Endothelial cell of umbilical vein (primary cell): ENCODE data around the gene MLLT6. TPM values are rescaled to one million over a fixed set of nuclear protein-coding genes. Genes with fewer than 3 reads are reported as not detected.

Source experiments
- BruUV-seq: library from RNA; stranded (reverse); fragments of 400-500 nt; replicated peaks from 2 replicates; lab custom pipeline; 2021; lab: Mats Ljungman, UMichigan
- CTCF ChIA-PET: fragments of 300-600, 350-600 bp; sonication (Branson Sonifier 250); formaldehyde crosslinking; loops from one replicate; lab custom pipeline; 2021; ENCODE audit warnings: antibody characterized with exemption, inconsistent platforms; lab: Charles Lee
- POLR2A ChIA-PET: fragments of 300-600, 350-600 bp; sonication (Branson Sonifier 250); formaldehyde crosslinking; loops from one replicate; lab custom pipeline; 2021; ENCODE audit warnings: antibody characterized with exemption, inconsistent platforms; lab: Charles Lee
- DNase-seq: peaks from one replicate; pipeline ENCODE4 v3.0.0-alpha.2; 2011; ENCODE audit warnings: low read depth, low spot score
- FAIRE-seq: peaks from 2 replicates; lab custom pipeline; 2011; peaks lifted over from hg19 to GRCh38; lab: Jason Lieb, UNC
- H2AFZ ChIP-seq: 2 replicates; pipeline ENCODE4 v1.6.0; 2012; ENCODE audit warnings: low read depth, low read length, control low read depth, inconsistent platforms
- H3K27ac ChIP-seq: 2 replicates; pipeline ENCODE4 v1.5.1; 2011; ENCODE audit warnings: low read depth, mild to moderate bottlenecking, control low read depth, low read length, moderate library complexity; ENCODE audit not compliant: insufficient read depth
- H3K27me3 ChIP-seq, 2 experiments: 2 replicates each; pipeline versions ENCODE4 v1.6.0 to v1.6.1; 2011; ENCODE audit warnings: low read length in 2 of 2, mixed read lengths in 1 of 2; ENCODE audit not compliant: control insufficient read depth in 2 of 2, insufficient read depth in 2 of 2
- H3K36me3 ChIP-seq, 2 experiments: 2 replicates in 1 of 2; 3 replicates in 1 of 2; pipeline ENCODE4 v1.5.1; 2011; ENCODE audit warnings: low read length in 2 of 2, mild to moderate bottlenecking in 1 of 2, moderate library complexity in 1 of 2; ENCODE audit not compliant: control insufficient read depth in 2 of 2, insufficient read depth in 2 of 2; ENCODE audit errors: extremely low read depth in 1 of 2
- H3K4me1 ChIP-seq: 3 replicates; pipeline ENCODE4 v1.5.1; 2011; ENCODE audit warnings: mild to moderate bottlenecking, low read length; ENCODE audit not compliant: control insufficient read depth, insufficient read depth; ENCODE audit errors: extremely low read depth
- H3K4me2 ChIP-seq: 2 replicates; pipeline ENCODE4 v1.6.1; 2011; ENCODE audit warnings: low read length, control low read depth, mixed read lengths; ENCODE audit not compliant: insufficient read depth
- H3K4me3 ChIP-seq, 3 experiments: fragments of 200-600 bp in 1 of 3; sonication (generic), shearing (Covaris generic) in 1 of 3; replicated peaks in 1 of 3; 2 replicates each; pipeline ENCODE4 v1.5.1; 2011 to 2016; ENCODE audit warnings: control low read depth in 3 of 3, low read length in 3 of 3, mild to moderate bottlenecking in 2 of 3, inconsistent platforms in 1 of 3, low read depth in 1 of 3, moderate library complexity in 1 of 3; ENCODE audit not compliant: insufficient read depth in 1 of 3
- H3K79me2 ChIP-seq: 2 replicates; pipeline ENCODE4 v1.6.0; 2012; ENCODE audit warnings: low read length, inconsistent platforms; ENCODE audit not compliant: control insufficient read depth, insufficient read depth
- H3K9ac ChIP-seq: replicated peaks from 2 replicates; pipeline ENCODE3; 2011; ENCODE audit warnings: low read length, control low read depth; ENCODE audit not compliant: insufficient read depth; ENCODE audit errors: extremely low read depth
- H3K9me1 ChIP-seq: replicated peaks from 3 replicates; pipeline ENCODE4 v1.6.0; 2011; ENCODE audit warnings: mild to moderate bottlenecking, low read length; ENCODE audit not compliant: control insufficient read depth, insufficient read depth; ENCODE audit errors: extremely low read depth
- H3K9me3 ChIP-seq: replicated peaks from 2 replicates; pipeline ENCODE4 v1.5.1; 2012; ENCODE audit warnings: low read length, inconsistent platforms; ENCODE audit not compliant: control insufficient read depth, insufficient read depth
- H4K20me1 ChIP-seq: replicated peaks from 2 replicates; pipeline ENCODE3; 2011; ENCODE audit warnings: mild to moderate bottlenecking, low read length; ENCODE audit not compliant: control insufficient read depth, insufficient read depth; ENCODE audit errors: extremely low read depth
- CTCF ChIP-seq, 2 donors: IDR thresholded peaks; 1 replicate in 1 of 2; 2 replicates in 1 of 2; pipeline ENCODE4 v1.5.1; 2011; ENCODE audit warnings: low read length in 2 of 2, mild to moderate bottlenecking in 2 of 2, moderate library complexity in 2 of 2, control low read depth in 1 of 2, inconsistent platforms in 1 of 2, low read depth in 1 of 2; ENCODE audit not compliant: insufficient read depth in 1 of 2; ENCODE audit errors: extremely low read depth in 1 of 2
- EZH2 ChIP-seq: IDR thresholded peaks from 2 replicates; pipeline ENCODE4 v1.6.1; 2012; ENCODE audit warnings: borderline replicate concordance, low read depth, mild to moderate bottlenecking, moderate library complexity, low read length, inconsistent platforms; ENCODE audit not compliant: severe bottlenecking
- FOS ChIP-seq: IDR thresholded peaks from 2 replicates; pipeline ENCODE4 v1.6.1; 2011; ENCODE audit warnings: mild to moderate bottlenecking, low read length, moderate library complexity, borderline replicate concordance; ENCODE audit not compliant: insufficient read depth
- GATA2 ChIP-seq: IDR thresholded peaks from 2 replicates; pipeline ENCODE4 v1.7.0; 2011; ENCODE audit warnings: low read depth, mild to moderate bottlenecking, moderate library complexity, mixed read lengths, low read length; ENCODE audit not compliant: insufficient read length, insufficient read depth
- JUN ChIP-seq: IDR thresholded peaks from 2 replicates; pipeline ENCODE4 v1.6.1; 2011; ENCODE audit warnings: borderline replicate concordance, low read depth; ENCODE audit not compliant: insufficient read length, insufficient read depth
- MAX ChIP-seq: IDR thresholded peaks from 2 replicates; pipeline ENCODE4 v1.6.1; 2011; ENCODE audit not compliant: insufficient read depth, insufficient read length
- MYC ChIP-seq: IDR thresholded peaks from one replicate; pipeline ENCODE4 v1.6.1; 2011; ENCODE audit warnings: mild to moderate bottlenecking, low read depth, low read length
- POLR2A ChIP-seq: IDR thresholded peaks from 2 replicates; pipeline ENCODE4 v1.6.1; 2012; ENCODE audit warnings: low read depth, mild to moderate bottlenecking, control low read depth, low read length
- POLR2AphosphoS5 ChIP-seq: IDR thresholded peaks from 2 replicates; pipeline ENCODE4 v1.6.1; 2012; ENCODE audit warnings: low read depth, mild to moderate bottlenecking, control low read depth, low read length, moderate library complexity; ENCODE audit not compliant: insufficient read depth
- dilution Hi-C: fragments of 300-500 bp; cut with MboI; formaldehyde crosslinking; loops from one replicate; pipeline ENCODE4 v1.15.0; 2019; ENCODE audit warnings: low sequenced_read_pairs; ENCODE audit not compliant: extremely low pct_ligation_motif_present
- intact Hi-C: fragments of 100-400 bp; cut with micrococcal nuclease; formaldehyde crosslinking; loops from one replicate; pipeline ENCODE4 v1.10.0; 2022
- polyA plus RNA-seq, 4 experiments: library from polyadenylated mRNA; depleted of rRNA in 3 of 4; stranded (reverse) in 3 of 4; unstranded in 1 of 4; fragments of >200 nt; gene quantifications; 2 replicates each; pipeline versions ENCODE4 v1.2.1 to v1.2.3, GENCODE V29; 2011 to 2012; ENCODE audit warnings: missing spikeins in 1 of 4
- total RNA-seq: library from RNA; stranded (reverse); gene quantifications from 2 replicates; pipeline ENCODE4 v1.2.3, GENCODE V29; 2021

Gene MLLT6
- total and polyA plus RNA-seq, 2 donors (not counting 3 experiments of a cell fraction or from before 2014, with no cell fraction given), result 32.1 to 85.4 TPM

- no TSS peak for BruUV-seq
- DNase-seq, result no peak
- ChIA-PET CTCF (no interaction called here), POLR2A (no interaction called here)
- no peaks in the 10 kb centered on the region for H3K27me3 ChIP-seq
- no peak overlapping the region for H3K4me2 ChIP-seq
- H3K79me2 ChIP-seq, result no peaks in the 10 kb centered on the region
- peaks cover 0 to 43% of the 10 kb centered on the region in 2 experiments for H3K36me3 ChIP-seq
- no peaks in the 10 kb centered on the region for H3K9me1 ChIP-seq
- TF ChIP-seq POLR2AphosphoS5, result no peak
- no peak for TF ChIP-seq CTCF (IDR thresholded peaks at IDR 0.05; ENCODE audit: extremely low read depth in 1 of 2, insufficient read depth in 1 of 2, low read depth in 1 of 2, low read length in 2 of 2)
- TF ChIP-seq EZH2, result no peak
- no peak for TF ChIP-seq FOS
- TF ChIP-seq MAX, result no peak
- TF ChIP-seq MYC, result no peak
- no peak for TF ChIP-seq GATA2
- no peak for TF ChIP-seq POLR2A
- no peak for TF ChIP-seq JUN
- no peaks in the 10 kb centered on the region for H3K4me1 ChIP-seq
- H4K20me1 ChIP-seq, result no peaks in the 10 kb centered on the region
- H2AFZ ChIP-seq, result no peak overlapping the region
- no peak overlapping the region for H3K4me3 ChIP-seq
- no peak overlapping the region for H3K9ac ChIP-seq
- no peak for FAIRE-seq
- H3K27ac ChIP-seq, result no peak overlapping the region
- intact Hi-C loops, result no loop called here
- no peaks in the 10 kb centered on the region for H3K9me3 ChIP-seq
- dilution Hi-C loops, result no loop called here
Measured at GRCh38 chr17:38712593-38712992, 7.5 kb downstream of the MLLT6 start.
